NCI-H1436 treated with DMSO at 0.1 percent for 48 hours (cell line): ENCODE results near the gene CD68.

ENCODE experiments used
- DNase-seq: peaks from one replicate; lab custom pipeline; 2025; lab: John Stamatoyannopoulos, UW

Gene CD68

GRCh38 chr17:7559320-7560171 is 19.9 kb upstream of the CD68 start:
- DNase-seq, result no peak

GRCh38 chr17:7560172-7561027 is 19.0 kb upstream of the CD68 start:
- DNase-seq, result no peak

GRCh38 chr17:7561028-7561575 is 18.3 kb upstream of the CD68 start:
- DNase-seq, result peak; percentile 45

GRCh38 chr17:7561589-7562207 is 17.7 kb upstream of the CD68 start, which contains the start of gene SENP3:
SENP3 (plus strand) TSS chr17:7561919; CDS start chr17:7563077, 1,158 bp downstream.
- DNase-seq, result peak; percentile 52

GRCh38 chr17:7562208-7562605 is 17.2 kb upstream of the CD68 start:
- no peak for DNase-seq

GRCh38 chr17:7563115-7563869 is 16.1 kb upstream of the CD68 start:
- no peak for DNase-seq

GRCh38 chr17:7569571-7569970 is 9.9 kb upstream of the CD68 start:
- DNase-seq, result no peak

GRCh38 chr17:7570351-7570750 is 9.1 kb upstream of the CD68 start:
- DNase-seq, result no peak

- DNase-seq, result no peak
Measured at GRCh38 chr17:7572338-7572587, 7.2 kb upstream of the CD68 start.

GRCh38 chr17:7572588-7573323 is 6.7 kb upstream of the CD68 start:
- DNase-seq, result peak; percentile 99

- DNase-seq, result no peak
Measured at GRCh38 chr17:7573324-7574080, 5.9 kb upstream of the CD68 start.

- no peak for DNase-seq
Measured at GRCh38 chr17:7574176-7574953, 5.1 kb upstream of the CD68 start.

- DNase-seq, result no peak
Measured at GRCh38 chr17:7575481-7575883, 4.0 kb upstream of the CD68 start.

GRCh38 chr17:7575959-7576358 is 3.5 kb upstream of the CD68 start:
- no peak for DNase-seq

GRCh38 chr17:7576432-7576937 is 3.0 kb upstream of the CD68 start:
- no peak for DNase-seq

GRCh38 chr17:7577327-7578199 is 1.9 kb upstream of the CD68 start:
- DNase-seq, result no peak

GRCh38 chr17:7579834-7580603 is 581 bp downstream of the CD68 start:
- DNase-seq, result no peak
